Measurements from ENCODE around the gene UBE4B.
A peak's percentile ranks its signal among the peaks of the same experiment; 100 is the strongest.

UBE4B gene

GRCh38 chr1:10051656-10052055 lies 18.9 kb downstream of the UBE4B start:
- Mint-ChIP-seq H3K27ac (no peak overlapping the region), H3K9me3 (no peaks in the 10 kb centered on the region), H3K4me3 (no peak overlapping the region), H3K36me3 (ENCODE audit: low read depth) (peaks cover 47% of the 10 kb centered on the region), H3K27me3 (no peaks in the 10 kb centered on the region), H3K4me1 (ENCODE audit: low read depth) (peaks cover 21% of the 10 kb centered on the region)
- intact Hi-C loops (cut with micrococcal nuclease), result no loop called here

GRCh38 chr1:10052347-10052746 lies 19.6 kb downstream of the UBE4B start:
- intact Hi-C loops (cut with micrococcal nuclease), result no loop called here
- no peak overlapping the region for H3K4me3 Mint-ChIP-seq
- no peaks in the 10 kb centered on the region for H3K9me3 Mint-ChIP-seq
- H3K36me3 Mint-ChIP-seq (ENCODE audit: low read depth), result peaks cover 47% of the 10 kb centered on the region
- H3K4me1 Mint-ChIP-seq (ENCODE audit: low read depth), result peaks cover 19% of the 10 kb centered on the region
- no peaks in the 10 kb centered on the region for H3K27me3 Mint-ChIP-seq
- H3K27ac Mint-ChIP-seq, result no peak overlapping the region

GRCh38 chr1:10054465-10054864 lies 21.7 kb downstream of the UBE4B start:
- no peaks in the 10 kb centered on the region for H3K9me3 Mint-ChIP-seq
- intact Hi-C loops (cut with micrococcal nuclease), result no loop called here
- no peak overlapping the region for H3K4me3 Mint-ChIP-seq
- H3K27me3 Mint-ChIP-seq, result no peaks in the 10 kb centered on the region
- H3K27ac Mint-ChIP-seq, result no peak overlapping the region
- H3K36me3 Mint-ChIP-seq (ENCODE audit: low read depth), result peaks cover 54% of the 10 kb centered on the region
- H3K4me1 Mint-ChIP-seq (ENCODE audit: low read depth), result peaks cover 35% of the 10 kb centered on the region

- H3K4me3 Mint-ChIP-seq, result no peak overlapping the region
- peak overlapping the region; percentile 46 for H3K27ac Mint-ChIP-seq
- H3K9me3 Mint-ChIP-seq, result no peaks in the 10 kb centered on the region
- intact Hi-C loops (cut with micrococcal nuclease), result no loop called here
- H3K36me3 Mint-ChIP-seq (ENCODE audit: low read depth), result peaks cover 38% of the 10 kb centered on the region
- H3K4me1 Mint-ChIP-seq (ENCODE audit: low read depth), result peaks cover 35% of the 10 kb centered on the region
- no peaks in the 10 kb centered on the region for H3K27me3 Mint-ChIP-seq
Measured at GRCh38 chr1:10056599-10056987, 23.8 kb downstream of the UBE4B start.

GRCh38 chr1:10057343-10057742 lies 24.6 kb downstream of the UBE4B start:
- Mint-ChIP-seq H3K4me3 (no peak overlapping the region), H3K27ac (no peak overlapping the region), H3K9me3 (no peaks in the 10 kb centered on the region), H3K27me3 (no peaks in the 10 kb centered on the region), H3K36me3 (ENCODE audit: low read depth) (peaks cover 30% of the 10 kb centered on the region), H3K4me1 (ENCODE audit: low read depth) (peaks cover 35% of the 10 kb centered on the region)
- intact Hi-C loops (cut with micrococcal nuclease), result no loop called here

- Mint-ChIP-seq H3K36me3 (ENCODE audit: low read depth) (peaks cover 26% of the 10 kb centered on the region), H3K4me3 (no peak overlapping the region), H3K27ac (no peak overlapping the region), H3K9me3 (no peaks in the 10 kb centered on the region), H3K4me1 (ENCODE audit: low read depth) (peaks cover 35% of the 10 kb centered on the region), H3K27me3 (no peaks in the 10 kb centered on the region)
- intact Hi-C loops (cut with micrococcal nuclease), result no loop called here
Measured at GRCh38 chr1:10057796-10058195, 25.0 kb downstream of the UBE4B start.

- H3K4me3 Mint-ChIP-seq, result no peak overlapping the region
- no peak overlapping the region for H3K27ac Mint-ChIP-seq
- H3K36me3 Mint-ChIP-seq (ENCODE audit: low read depth), result peaks cover 32% of the 10 kb centered on the region
- peaks cover 6% of the 10 kb centered on the region for H3K27me3 Mint-ChIP-seq
- peaks cover 48% of the 10 kb centered on the region for H3K4me1 Mint-ChIP-seq (ENCODE audit: low read depth)
- no peaks in the 10 kb centered on the region for H3K9me3 Mint-ChIP-seq
- intact Hi-C loops (cut with micrococcal nuclease), result no loop called here
Measured at GRCh38 chr1:10059342-10059718, 26.6 kb downstream of the UBE4B start.

- peaks cover 11% of the 10 kb centered on the region for H3K27me3 Mint-ChIP-seq
- H3K36me3 Mint-ChIP-seq (ENCODE audit: low read depth), result peaks cover 32% of the 10 kb centered on the region
- intact Hi-C loops (cut with micrococcal nuclease), result no loop called here
- no peaks in the 10 kb centered on the region for H3K9me3 Mint-ChIP-seq
- no peak overlapping the region for H3K4me3 Mint-ChIP-seq
- H3K4me1 Mint-ChIP-seq (ENCODE audit: low read depth), result peaks cover 54% of the 10 kb centered on the region
- no peak overlapping the region for H3K27ac Mint-ChIP-seq
Measured at GRCh38 chr1:10060311-10061100, 27.7 kb downstream of the UBE4B start.

GRCh38 chr1:10061276-10061675 lies 28.5 kb downstream of the UBE4B start:
- Mint-ChIP-seq H3K9me3 (no peaks in the 10 kb centered on the region), H3K27ac (no peak overlapping the region), H3K4me1 (ENCODE audit: low read depth) (peaks cover 51% of the 10 kb centered on the region), H3K27me3 (peaks cover 11% of the 10 kb centered on the region), H3K4me3 (no peak overlapping the region), H3K36me3 (ENCODE audit: low read depth) (peaks cover 32% of the 10 kb centered on the region)
- intact Hi-C loops (cut with micrococcal nuclease), result no loop called here

GRCh38 chr1:10063878-10064277 lies 31.1 kb downstream of the UBE4B start:
- H3K27ac Mint-ChIP-seq, result no peak overlapping the region
- H3K4me3 Mint-ChIP-seq, result no peak overlapping the region
- peaks cover 46% of the 10 kb centered on the region for H3K4me1 Mint-ChIP-seq (ENCODE audit: low read depth)
- H3K9me3 Mint-ChIP-seq, result no peaks in the 10 kb centered on the region
- H3K27me3 Mint-ChIP-seq, result peaks cover 19% of the 10 kb centered on the region
- intact Hi-C loops (cut with micrococcal nuclease), result no loop called here
- H3K36me3 Mint-ChIP-seq (ENCODE audit: low read depth), result peaks cover 16% of the 10 kb centered on the region

GRCh38 chr1:10064416-10065343 lies 31.9 kb downstream of the UBE4B start:
- Mint-ChIP-seq H3K9me3 (no peaks in the 10 kb centered on the region), H3K36me3 (ENCODE audit: low read depth) (peaks cover 10% of the 10 kb centered on the region), H3K4me3 (peak overlapping the region; percentile 2), H3K27ac (peak overlapping the region; percentile 37), H3K4me1 (ENCODE audit: low read depth) (peaks cover 50% of the 10 kb centered on the region), H3K27me3 (peaks cover 26% of the 10 kb centered on the region)
- intact Hi-C loops (cut with micrococcal nuclease), result no loop called here

GRCh38 chr1:10065344-10065685 lies 32.6 kb downstream of the UBE4B start:
- Mint-ChIP-seq H3K4me1 (ENCODE audit: low read depth) (peaks cover 50% of the 10 kb centered on the region), H3K9me3 (no peaks in the 10 kb centered on the region), H3K27ac (peak overlapping the region; percentile 37), H3K27me3 (peaks cover 30% of the 10 kb centered on the region), H3K4me3 (no peak overlapping the region), H3K36me3 (ENCODE audit: low read depth) (peaks cover 7% of the 10 kb centered on the region)
- intact Hi-C loops (cut with micrococcal nuclease), result no loop called here

- peaks cover 7% of the 10 kb centered on the region for H3K36me3 Mint-ChIP-seq (ENCODE audit: low read depth)
- no peak overlapping the region for H3K4me3 Mint-ChIP-seq
- no peaks in the 10 kb centered on the region for H3K9me3 Mint-ChIP-seq
- intact Hi-C loops (cut with micrococcal nuclease), result no loop called here
- H3K27ac Mint-ChIP-seq, result no peak overlapping the region
- peaks cover 50% of the 10 kb centered on the region for H3K4me1 Mint-ChIP-seq (ENCODE audit: low read depth)
- peaks cover 31% of the 10 kb centered on the region for H3K27me3 Mint-ChIP-seq
Measured at GRCh38 chr1:10065760-10066159, 33.0 kb downstream of the UBE4B start.

GRCh38 chr1:10068605-10069294 lies 36.0 kb downstream of the UBE4B start:
- peaks cover 15% of the 10 kb centered on the region for H3K36me3 Mint-ChIP-seq (ENCODE audit: low read depth)
- peaks cover 50% of the 10 kb centered on the region for H3K4me1 Mint-ChIP-seq (ENCODE audit: low read depth)
- H3K27me3 Mint-ChIP-seq, result peaks cover 40% of the 10 kb centered on the region
- H3K9me3 Mint-ChIP-seq, result no peaks in the 10 kb centered on the region
- H3K27ac Mint-ChIP-seq, result no peak overlapping the region
- intact Hi-C loops (cut with micrococcal nuclease), result no loop called here
- no peak overlapping the region for H3K4me3 Mint-ChIP-seq
